MCF 10A (cell line): ENCODE measurements around the gene USP8. TPM values are rescaled to one million over a fixed set of nuclear protein-coding genes. Genes with fewer than 3 reads are reported as not detected.
"Not testable (repeated sequence)": the region's sequence is repeated elsewhere in the genome, so short reads cannot be mapped to it uniquely, and the experiment has no call there.

Source experiments
- BruUV-seq: library from RNA; stranded (reverse); fragments of 400-500 nt; replicated peaks from 2 replicates; lab custom pipeline; 2021; lab: Mats Ljungman, UMichigan
- CTCF ChIA-PET: fragments of 300-600 bp; sonication (Branson Sonifier 250); formaldehyde crosslinking; extraction: SDS; loops from one replicate; lab custom pipeline; 2021; ENCODE audit warnings: antibody characterized with exemption, inconsistent platforms; lab: Yijun Ruan, JAX
- POLR2A ChIA-PET: fragments of 300-600, 350-650 bp; sonication (Branson Sonifier 250); formaldehyde crosslinking; extraction: SDS; loops from one replicate; lab custom pipeline; 2020; ENCODE audit warnings: antibody characterized with exemption, inconsistent platforms; lab: Yijun Ruan, JAX
- DNase-seq: peaks from one replicate; pipeline ENCODE4 v3.0.0-alpha.2; 2018; ENCODE audit not compliant: unreplicated experiment
- H3K27ac Mint-ChIP-seq: one replicate; pipeline ENCODE4 v1.8.0; 2022; ENCODE audit warnings: mild to moderate bottlenecking, low read depth, mixed read lengths; ENCODE audit not compliant: unreplicated experiment
- H3K27me3 Mint-ChIP-seq: one replicate; pipeline ENCODE4 v1.8.0; 2022; ENCODE audit warnings: mixed read lengths; ENCODE audit not compliant: insufficient read depth, unreplicated experiment
- H3K36me3 Mint-ChIP-seq: one replicate; pipeline ENCODE4 v1.8.0; 2022; ENCODE audit warnings: mild to moderate bottlenecking, moderate library complexity, mixed read lengths; ENCODE audit not compliant: insufficient read depth, unreplicated experiment
- H3K4me1 Mint-ChIP-seq: one replicate; pipeline ENCODE4 v1.8.0; 2022; ENCODE audit warnings: mixed read lengths; ENCODE audit not compliant: insufficient read depth, unreplicated experiment
- H3K4me3 Mint-ChIP-seq: one replicate; pipeline ENCODE4 v1.8.0; 2022; ENCODE audit warnings: mild to moderate bottlenecking, moderate library complexity, mixed read lengths; ENCODE audit not compliant: unreplicated experiment
- H3K9me3 Mint-ChIP-seq: one replicate; pipeline ENCODE4 v1.8.0; 2022; ENCODE audit warnings: mixed read lengths; ENCODE audit not compliant: unreplicated experiment
- intact Hi-C: fragments of 100-400 bp; cut with micrococcal nuclease; formaldehyde crosslinking; loops from 2 replicates; pipeline ENCODE4 v1.14.1; 2022
- total RNA-seq: library from RNA; stranded (reverse); gene quantifications from 2 replicates; pipeline ENCODE4 v1.2.3, GENCODE V29; 2022
- TF ChIP-seq, protein P1 (sequence below): fragments of 200-600 bp; IDR thresholded peaks from one replicate; pipeline ENCODE4 v1.8.0; 2022; ENCODE audit warnings: antibody characterized with exemption, mild to moderate bottlenecking; ENCODE audit not compliant: unreplicated experiment

Gene USP8
- total RNA-seq, 1 experiment from 2014 or later = 72.7 TPM

DNA sequence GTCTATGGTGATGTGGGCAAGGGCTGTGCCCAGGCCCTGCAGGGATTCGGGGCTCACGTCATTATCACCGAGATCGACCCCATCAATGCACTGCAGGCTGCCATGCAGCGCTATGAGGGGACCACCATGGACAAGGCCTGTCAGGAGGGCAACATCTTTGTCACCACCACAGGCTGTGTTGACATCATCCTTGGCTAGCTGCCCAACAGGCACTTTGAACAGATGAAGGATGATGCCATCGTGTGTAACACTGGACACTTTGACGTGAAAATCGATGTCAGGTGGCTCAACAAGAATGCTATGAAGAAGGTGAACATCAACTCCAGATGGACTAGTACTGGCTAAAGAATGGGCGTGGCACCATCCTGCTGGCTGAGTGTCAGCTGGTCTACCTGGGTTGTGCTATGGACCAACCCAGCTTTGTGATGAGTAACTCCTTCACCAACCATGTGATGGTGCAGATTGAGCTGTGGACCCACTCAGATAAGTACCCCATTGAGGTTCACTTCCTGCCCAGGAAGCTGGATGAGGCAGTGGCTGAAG, 6.1 kb upstream of the USP8 start:
- no TSS peak for BruUV-seq
- DNase-seq = no peak
- CTCF ChIA-PET = interaction anchor here (0.7 kb wide), 1 partner anchor 29 kb away, joined by 3 read pairs; no protein-coding TSS in a partner anchor
- POLR2A ChIA-PET = interaction anchor here (3.2 kb wide), 1 partner anchor 63 kb away, joined by 12 read pairs; the partner anchor contains the start of gene GABPB1
- H3K27ac Mint-ChIP-seq = no peak overlapping the region
- no peak overlapping the region for H3K4me3 Mint-ChIP-seq
- no peaks in the 10 kb centered on the region for H3K9me3 Mint-ChIP-seq
- no peaks in the 10 kb centered on the region for H3K27me3 Mint-ChIP-seq
- H3K36me3 Mint-ChIP-seq = no peaks in the 10 kb centered on the region
- intact Hi-C loops = no loop called here
- no peaks in the 10 kb centered on the region for H3K4me1 Mint-ChIP-seq
- TF ChIP-seq, protein P1, sequence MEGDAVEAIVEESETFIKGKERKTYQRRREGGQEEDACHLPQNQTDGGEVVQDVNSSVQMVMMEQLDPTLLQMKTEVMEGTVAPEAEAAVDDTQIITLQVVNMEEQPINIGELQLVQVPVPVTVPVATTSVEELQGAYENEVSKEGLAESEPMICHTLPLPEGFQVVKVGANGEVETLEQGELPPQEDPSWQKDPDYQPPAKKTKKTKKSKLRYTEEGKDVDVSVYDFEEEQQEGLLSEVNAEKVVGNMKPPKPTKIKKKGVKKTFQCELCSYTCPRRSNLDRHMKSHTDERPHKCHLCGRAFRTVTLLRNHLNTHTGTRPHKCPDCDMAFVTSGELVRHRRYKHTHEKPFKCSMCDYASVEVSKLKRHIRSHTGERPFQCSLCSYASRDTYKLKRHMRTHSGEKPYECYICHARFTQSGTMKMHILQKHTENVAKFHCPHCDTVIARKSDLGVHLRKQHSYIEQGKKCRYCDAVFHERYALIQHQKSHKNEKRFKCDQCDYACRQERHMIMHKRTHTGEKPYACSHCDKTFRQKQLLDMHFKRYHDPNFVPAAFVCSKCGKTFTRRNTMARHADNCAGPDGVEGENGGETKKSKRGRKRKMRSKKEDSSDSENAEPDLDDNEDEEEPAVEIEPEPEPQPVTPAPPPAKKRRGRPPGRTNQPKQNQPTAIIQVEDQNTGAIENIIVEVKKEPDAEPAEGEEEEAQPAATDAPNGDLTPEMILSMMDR = no peak

DNA sequence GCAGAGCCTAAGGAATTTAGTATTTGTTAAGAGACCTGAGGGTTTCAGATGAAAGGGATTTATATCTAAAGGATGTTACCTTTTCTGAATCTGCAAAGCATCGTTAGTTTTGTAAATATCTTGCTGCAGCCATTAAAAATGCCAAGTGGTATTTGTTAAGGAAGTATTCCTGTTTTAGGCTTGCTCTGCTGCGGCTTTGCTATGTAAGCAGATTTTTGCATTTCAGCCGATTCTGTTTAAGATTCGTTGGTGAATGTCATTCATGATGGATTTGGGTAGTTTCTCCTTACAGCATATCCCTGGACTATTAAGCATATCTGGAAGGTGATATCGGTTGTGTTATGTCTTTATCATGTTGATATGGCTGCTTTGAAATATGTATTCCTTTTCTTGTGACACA, 1.0 kb downstream of the USP8 start:
- H3K9me3 Mint-ChIP-seq = no peaks in the 10 kb centered on the region
- CTCF ChIA-PET = interaction anchor here (0.9 kb wide), 1 partner anchor 187 kb away, joined by 3 read pairs; no protein-coding TSS in a partner anchor
- TF ChIP-seq, protein P1 = no peak
- no peaks in the 10 kb centered on the region for H3K4me1 Mint-ChIP-seq
- peaks cover 6% of the 10 kb centered on the region for H3K36me3 Mint-ChIP-seq
- H3K27me3 Mint-ChIP-seq = no peaks in the 10 kb centered on the region
- peak overlapping the region; percentile 92 for H3K4me3 Mint-ChIP-seq
- no peak for DNase-seq
- intact Hi-C loops = loop anchor here (2.0 kb wide), 1 partner anchor 66 kb away; no protein-coding TSS in a partner anchor
- POLR2A ChIA-PET = interaction anchor here (0.6 to 5.7 kb wide), 3 partner anchors 66 to 231 kb away, joined by 3 to 142 read pairs (median 6); partner anchors contain the start of gene GABPB1
- peak overlapping the region; percentile 98 for H3K27ac Mint-ChIP-seq
- no TSS peak for BruUV-seq

DNA sequence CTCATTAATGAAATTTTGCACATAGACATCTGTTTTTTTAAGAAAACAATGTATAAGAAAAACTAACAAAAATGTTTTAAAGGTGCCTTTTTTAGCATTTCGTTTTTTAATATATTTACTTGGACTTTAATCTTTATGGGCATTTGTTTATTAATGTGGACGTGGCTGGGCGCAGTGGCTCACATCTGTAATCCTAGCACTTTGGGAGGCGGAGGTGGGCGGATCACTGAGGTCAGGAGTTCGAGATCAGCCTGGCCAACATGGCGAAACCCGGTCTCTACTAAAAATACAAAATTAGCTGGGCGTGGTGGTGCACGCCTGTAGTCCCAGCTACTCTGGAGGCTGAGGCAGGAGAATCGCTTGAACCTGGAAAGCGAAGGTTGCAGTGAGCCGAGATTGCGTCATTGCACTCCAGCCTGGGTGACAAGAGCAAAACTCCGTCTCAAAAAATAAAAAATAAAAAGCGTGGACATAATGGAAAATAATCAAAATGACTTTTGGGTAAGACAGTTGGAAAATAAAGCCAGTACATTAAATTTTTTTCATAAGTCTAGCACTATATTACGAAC, 1.6 kb downstream of the USP8 start:
- DNase-seq, H3K27me3 Mint-ChIP-seq, H3K4me1 Mint-ChIP-seq, BruUV-seq, H3K27ac Mint-ChIP-seq, CTCF ChIA-PET, H3K9me3 Mint-ChIP-seq, H3K36me3 Mint-ChIP-seq: not testable (repeated sequence)
- POLR2A ChIA-PET = interaction anchor here (1.2 to 5.7 kb wide), 2 partner anchors 67 to 72 kb away, joined by 3 to 142 read pairs; partner anchors contain the start of gene GABPB1
- intact Hi-C loops = loop anchor here (2.0 kb wide), 1 partner anchor 67 kb away; no protein-coding TSS in a partner anchor
- H3K4me3 Mint-ChIP-seq = peak overlapping the region; percentile 92

DNA sequence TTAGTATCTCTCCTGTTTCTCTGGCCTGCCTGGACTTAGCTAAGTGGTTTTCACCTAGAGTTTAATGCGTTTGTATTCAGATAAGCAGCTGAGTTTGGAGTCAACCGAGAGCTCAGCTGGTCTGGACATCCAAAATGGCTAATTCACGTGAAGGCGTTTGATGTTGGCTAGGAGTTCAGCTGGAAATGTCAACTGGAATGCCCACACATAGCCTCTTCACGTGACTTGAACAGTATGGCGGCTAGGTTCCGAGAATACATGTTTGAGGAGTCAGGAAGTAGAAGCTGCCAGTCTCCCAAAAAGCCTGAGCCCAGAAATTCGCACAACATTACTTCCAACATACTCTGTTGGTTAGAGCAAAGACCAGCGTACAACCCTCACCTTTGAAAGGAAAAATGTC, 2.2 kb downstream of the USP8 start:
- intact Hi-C loops = no loop called here
- CTCF ChIA-PET = no interaction called here
- Mint-ChIP-seq H3K4me1 (peaks cover 8% of the 10 kb centered on the region), H3K4me3 (peak overlapping the region; percentile 40), H3K36me3 (peaks cover 6% of the 10 kb centered on the region), H3K27me3 (no peaks in the 10 kb centered on the region), H3K9me3 (no peaks in the 10 kb centered on the region), H3K27ac (no peak overlapping the region)
- DNase-seq = no peak
- BruUV-seq = no TSS peak
- TF ChIP-seq, protein P1 = no peak
- POLR2A ChIA-PET = interaction anchor here (0.7 to 5.7 kb wide), 4 partner anchors 68 to 1271 kb away, joined by 3 to 142 read pairs (median 3); partner anchors contain the start of genes COPS2 and GABPB1
